HepG2 (cell line): ENCODE data around the gene PRXL2A.

ENCODE experiments used
- CTCF ChIP-seq: sonication (generic); formaldehyde crosslinking; IDR thresholded peaks from 2 replicates; pipeline ENCODE4 v1.5.0; 2020; ENCODE audit warnings: mild to moderate bottlenecking, missing genetic modification reagents, moderate library complexity
- EP300 ChIP-seq, 3 experiments: sonication (generic) in 1 of 3; formaldehyde crosslinking in 1 of 3; IDR thresholded peaks; 2 replicates each; pipeline versions ENCODE4 v1.5.1 to v1.6.1; 2011 to 2020; ENCODE audit warnings: low read depth in 2 of 3, low read length in 2 of 3, borderline replicate concordance in 1 of 3, improper control_type of control experiment in 1 of 3, mild to moderate bottlenecking in 1 of 3, missing genetic modification reagents in 1 of 3, moderate library complexity in 1 of 3
- KDM1A ChIP-seq: IDR thresholded peaks from 2 replicates; pipeline ENCODE4 v1.6.1; 2016; ENCODE audit warnings: missing compliant biosample characterization
- NR3C1 ChIP-seq: sonication (generic); formaldehyde crosslinking; IDR thresholded peaks from 2 replicates; pipeline ENCODE4 v1.4.0; 2020; ENCODE audit warnings: missing genetic modification reagents
- POLR2A ChIP-seq, 2 experiments: IDR thresholded peaks; 2 replicates each; pipeline ENCODE4 v1.6.1; 2011; ENCODE audit warnings: low read depth in 2 of 2, low read length in 2 of 2, mild to moderate bottlenecking in 1 of 2, moderate library complexity in 1 of 2; ENCODE audit not compliant: insufficient read depth in 1 of 2
- PTBP1 ChIP-seq: fragments of 200-400 bp; formaldehyde crosslinking; IDR thresholded peaks from 2 replicates; pipeline ENCODE4 v1.6.1; 2018; ENCODE audit warnings: low read length, low read depth; ENCODE audit not compliant: poor library complexity, severe bottlenecking
- ZNF432 ChIP-seq: sonication (generic); formaldehyde crosslinking; IDR thresholded peaks from 2 replicates; pipeline ENCODE4 v1.5.0; 2020; ENCODE audit warnings: missing genetic modification reagents, mild to moderate bottlenecking, borderline replicate concordance
- ZNF615 ChIP-seq: sonication (generic); formaldehyde crosslinking; IDR thresholded peaks from 2 replicates; pipeline ENCODE4 v1.5.0; 2020; ENCODE audit warnings: mild to moderate bottlenecking, missing genetic modification reagents, borderline replicate concordance
- TF ChIP-seq, protein P1 (sequence below): sonication (generic); formaldehyde crosslinking; IDR thresholded peaks from 2 replicates; pipeline ENCODE4 v1.5.1; 2020; ENCODE audit warnings: mild to moderate bottlenecking, moderate library complexity, missing genetic modification reagents
- TF ChIP-seq, protein P2 (sequence below): sonication (generic); formaldehyde crosslinking; IDR thresholded peaks from 2 replicates; pipeline ENCODE4 v1.8.0; 2022; ENCODE audit warnings: missing genetic modification reagents, mild to moderate bottlenecking, moderate library complexity, borderline replicate concordance
- TF ChIP-seq, protein P3 (sequence below): sonication (generic); formaldehyde crosslinking; IDR thresholded peaks from 2 replicates; pipeline ENCODE4 v1.4.0; 2020; ENCODE audit warnings: missing genetic modification reagents, borderline replicate concordance

GRCh38 chr10:80442879-80443278, 34.5 kb downstream of the PRXL2A start:
- no peak for TF ChIP-seq CTCF
- TF ChIP-seq, protein P1, sequence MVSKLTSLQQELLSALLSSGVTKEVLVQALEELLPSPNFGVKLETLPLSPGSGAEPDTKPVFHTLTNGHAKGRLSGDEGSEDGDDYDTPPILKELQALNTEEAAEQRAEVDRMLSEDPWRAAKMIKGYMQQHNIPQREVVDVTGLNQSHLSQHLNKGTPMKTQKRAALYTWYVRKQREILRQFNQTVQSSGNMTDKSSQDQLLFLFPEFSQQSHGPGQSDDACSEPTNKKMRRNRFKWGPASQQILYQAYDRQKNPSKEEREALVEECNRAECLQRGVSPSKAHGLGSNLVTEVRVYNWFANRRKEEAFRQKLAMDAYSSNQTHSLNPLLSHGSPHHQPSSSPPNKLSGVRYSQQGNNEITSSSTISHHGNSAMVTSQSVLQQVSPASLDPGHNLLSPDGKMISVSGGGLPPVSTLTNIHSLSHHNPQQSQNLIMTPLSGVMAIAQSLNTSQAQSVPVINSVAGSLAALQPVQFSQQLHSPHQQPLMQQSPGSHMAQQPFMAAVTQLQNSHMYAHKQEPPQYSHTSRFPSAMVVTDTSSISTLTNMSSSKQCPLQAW = no peak
- TF ChIP-seq PTBP1 = no peak
- TF ChIP-seq EP300 (IDR thresholded peaks at IDR 0.05; ENCODE audit: low read depth in 2 of 2, low read length in 2 of 2) = no peak
- no peak for TF ChIP-seq EP300 (CRISPR knock-in tag; IDR thresholded peaks at IDR 0.05; ENCODE audit: borderline replicate concordance)
- TF ChIP-seq ZNF432 (CRISPR knock-in tag) = no peak
- TF ChIP-seq ZNF615 (CRISPR knock-in tag) = no peak
- TF ChIP-seq, protein P2, sequence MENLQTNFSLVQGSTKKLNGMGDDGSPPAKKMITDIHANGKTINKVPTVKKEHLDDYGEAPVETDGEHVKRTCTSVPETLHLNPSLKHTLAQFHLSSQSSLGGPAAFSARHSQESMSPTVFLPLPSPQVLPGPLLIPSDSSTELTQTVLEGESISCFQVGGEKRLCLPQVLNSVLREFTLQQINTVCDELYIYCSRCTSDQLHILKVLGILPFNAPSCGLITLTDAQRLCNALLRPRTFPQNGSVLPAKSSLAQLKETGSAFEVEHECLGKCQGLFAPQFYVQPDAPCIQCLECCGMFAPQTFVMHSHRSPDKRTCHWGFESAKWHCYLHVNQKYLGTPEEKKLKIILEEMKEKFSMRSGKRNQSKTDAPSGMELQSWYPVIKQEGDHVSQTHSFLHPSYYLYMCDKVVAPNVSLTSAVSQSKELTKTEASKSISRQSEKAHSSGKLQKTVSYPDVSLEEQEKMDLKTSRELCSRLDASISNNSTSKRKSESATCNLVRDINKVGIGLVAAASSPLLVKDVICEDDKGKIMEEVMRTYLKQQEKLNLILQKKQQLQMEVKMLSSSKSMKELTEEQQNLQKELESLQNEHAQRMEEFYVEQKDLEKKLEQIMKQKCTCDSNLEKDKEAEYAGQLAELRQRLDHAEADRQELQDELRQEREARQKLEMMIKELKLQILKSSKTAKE (CRISPR knock-in tag) = no peak
- TF ChIP-seq, protein P3, sequence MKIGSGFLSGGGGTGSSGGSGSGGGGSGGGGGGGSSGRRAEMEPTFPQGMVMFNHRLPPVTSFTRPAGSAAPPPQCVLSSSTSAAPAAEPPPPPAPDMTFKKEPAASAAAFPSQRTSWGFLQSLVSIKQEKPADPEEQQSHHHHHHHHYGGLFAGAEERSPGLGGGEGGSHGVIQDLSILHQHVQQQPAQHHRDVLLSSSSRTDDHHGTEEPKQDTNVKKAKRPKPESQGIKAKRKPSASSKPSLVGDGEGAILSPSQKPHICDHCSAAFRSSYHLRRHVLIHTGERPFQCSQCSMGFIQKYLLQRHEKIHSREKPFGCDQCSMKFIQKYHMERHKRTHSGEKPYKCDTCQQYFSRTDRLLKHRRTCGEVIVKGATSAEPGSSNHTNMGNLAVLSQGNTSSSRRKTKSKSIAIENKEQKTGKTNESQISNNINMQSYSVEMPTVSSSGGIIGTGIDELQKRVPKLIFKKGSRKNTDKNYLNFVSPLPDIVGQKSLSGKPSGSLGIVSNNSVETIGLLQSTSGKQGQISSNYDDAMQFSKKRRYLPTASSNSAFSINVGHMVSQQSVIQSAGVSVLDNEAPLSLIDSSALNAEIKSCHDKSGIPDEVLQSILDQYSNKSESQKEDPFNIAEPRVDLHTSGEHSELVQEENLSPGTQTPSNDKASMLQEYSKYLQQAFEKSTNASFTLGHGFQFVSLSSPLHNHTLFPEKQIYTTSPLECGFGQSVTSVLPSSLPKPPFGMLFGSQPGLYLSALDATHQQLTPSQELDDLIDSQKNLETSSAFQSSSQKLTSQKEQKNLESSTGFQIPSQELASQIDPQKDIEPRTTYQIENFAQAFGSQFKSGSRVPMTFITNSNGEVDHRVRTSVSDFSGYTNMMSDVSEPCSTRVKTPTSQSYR = no peak
- no peak for TF ChIP-seq NR3C1 (CRISPR knock-in tag)
- no peak for TF ChIP-seq POLR2A (IDR thresholded peaks at IDR 0.05; ENCODE audit: insufficient read depth in 1 of 2, low read depth in 2 of 2, low read length in 2 of 2)
- TF ChIP-seq KDM1A (CRISPR knock-in tag) = no peak
